ENCODE measurements around the gene USH1C.

USH1C gene

GRCh38 chr11:17526326-17526725 is 17.9 kb downstream of the USH1C start:
- no peak for DNase-seq (ENCODE audit: low read depth)

- no peak for DNase-seq (ENCODE audit: low read depth)
Observed at GRCh38 chr11:17525570-17525969, 18.6 kb downstream of the USH1C start.

GRCh38 chr11:17524221-17524620 is 20.0 kb downstream of the USH1C start:
- DNase-seq (ENCODE audit: low read depth): no peak

- no peak for DNase-seq (ENCODE audit: low read depth)
Observed at GRCh38 chr11:17522655-17523054, 21.6 kb downstream of the USH1C start.

GRCh38 chr11:17521106-17521900 is 22.9 kb downstream of the USH1C start:
- DNase-seq (ENCODE audit: low read depth): no peak

GRCh38 chr11:17519061-17519885 is 24.9 kb downstream of the USH1C start:
- no peak for DNase-seq (ENCODE audit: low read depth)

GRCh38 chr11:17518366-17518765 is 25.9 kb downstream of the USH1C start:
- DNase-seq (ENCODE audit: low read depth): no peak

- DNase-seq (ENCODE audit: low read depth): no peak
Observed at GRCh38 chr11:17517186-17517585, 27.0 kb downstream of the USH1C start.

- no peak for DNase-seq (ENCODE audit: low read depth)
Observed at GRCh38 chr11:17516551-17517150, 27.6 kb downstream of the USH1C start.

GRCh38 chr11:17515443-17516176 is 28.6 kb downstream of the USH1C start:
- no peak for DNase-seq (ENCODE audit: low read depth)

- DNase-seq (ENCODE audit: low read depth): no peak
Observed at GRCh38 chr11:17514476-17514875, 29.7 kb downstream of the USH1C start.

GRCh38 chr11:17513853-17514252 is 30.4 kb downstream of the USH1C start:
- DNase-seq (ENCODE audit: low read depth): peak; percentile 74

- no peak for DNase-seq (ENCODE audit: low read depth)
Observed at GRCh38 chr11:17512101-17512500, 32.1 kb downstream of the USH1C start.

GRCh38 chr11:17511571-17511970 is 32.6 kb downstream of the USH1C start:
- DNase-seq (ENCODE audit: low read depth): no peak

- no peak for DNase-seq (ENCODE audit: low read depth)
Observed at GRCh38 chr11:17510507-17511206, 33.6 kb downstream of the USH1C start.

GRCh38 chr11:17508791-17509190 is 35.4 kb downstream of the USH1C start:
- no peak for DNase-seq (ENCODE audit: low read depth)

GRCh38 chr11:17508306-17508705 is 35.9 kb downstream of the USH1C start:
- DNase-seq (ENCODE audit: low read depth): peak; percentile 28

GRCh38 chr11:17507773-17508172 is 36.4 kb downstream of the USH1C start:
- no peak for DNase-seq (ENCODE audit: low read depth)

- DNase-seq (ENCODE audit: low read depth): no peak
Observed at GRCh38 chr11:17506942-17507341, 37.3 kb downstream of the USH1C start.

GRCh38 chr11:17506314-17506713 is 37.9 kb downstream of the USH1C start:
- DNase-seq (ENCODE audit: low read depth): no peak

- DNase-seq (ENCODE audit: low read depth): no peak
Observed at GRCh38 chr11:17505146-17505545, 39.1 kb downstream of the USH1C start.
